Muscle layer of duodenum (tissue), 2 donors: ENCODE results near the gene FMO4.
"Not testable (repeated sequence)": the region's sequence is repeated elsewhere in the genome, so short reads cannot be mapped to it uniquely, and the experiment has no call there.

ENCODE experiments used
- H3K27ac ChIP-seq: one replicate; pipeline ENCODE4 v1.7.0; 2013; ENCODE audit warnings: mild to moderate bottlenecking, low read length
- H3K27me3 ChIP-seq: one replicate; pipeline ENCODE4 v1.7.0; 2013; ENCODE audit warnings: low read depth, mild to moderate bottlenecking, control low read depth, low read length
- H3K36me3 ChIP-seq, 2 donors: one replicate each; pipeline ENCODE4 v1.7.0; 2013; ENCODE audit warnings: low read length in 2 of 2, control low read depth in 1 of 2, mild to moderate bottlenecking in 1 of 2; ENCODE audit not compliant: insufficient read depth in 2 of 2, control insufficient read depth in 1 of 2
- H3K4me1 ChIP-seq, 2 donors: one replicate each; pipeline ENCODE4 v1.7.0; 2013; ENCODE audit warnings: low read length in 2 of 2, mild to moderate bottlenecking in 2 of 2, control low read depth in 1 of 2, moderate library complexity in 1 of 2; ENCODE audit not compliant: insufficient read depth in 2 of 2, control insufficient read depth in 1 of 2
- H3K4me3 ChIP-seq, 2 donors: one replicate each; pipeline ENCODE4 v1.7.0; 2013; ENCODE audit warnings: low read length in 2 of 2, low read depth in 1 of 2, mild to moderate bottlenecking in 1 of 2
- H3K9me3 ChIP-seq, 2 donors: one replicate each; pipeline ENCODE4 v1.7.0; 2013; ENCODE audit warnings: low read length in 2 of 2, control low read depth in 1 of 2, mild to moderate bottlenecking in 1 of 2; ENCODE audit not compliant: control insufficient read depth in 1 of 2
- donor health status: healthy.

FMO4 gene

DNA sequence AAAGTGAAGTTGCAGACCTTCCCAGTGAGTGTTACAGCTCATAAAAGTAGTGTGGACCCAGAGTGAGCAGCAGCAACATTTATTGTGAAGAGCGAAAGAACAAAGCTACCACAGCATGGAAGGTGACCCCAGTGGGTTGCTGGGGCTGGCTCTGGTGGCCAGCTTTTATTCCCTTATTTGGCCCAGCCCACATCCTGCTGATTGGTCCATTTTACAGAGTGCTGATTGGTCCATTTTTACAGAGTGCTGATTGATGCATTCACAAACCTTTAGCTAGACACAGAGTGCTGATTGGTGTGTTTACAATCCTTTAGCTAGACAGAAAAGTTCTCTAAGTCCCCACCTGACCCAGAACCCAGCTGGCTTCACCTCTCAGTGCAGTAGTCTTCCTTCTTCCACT, 76.8 kb downstream of the FMO4 start:
- not testable (repeated sequence) for H3K36me3 ChIP-seq, H3K4me3 ChIP-seq, H3K27ac ChIP-seq, H3K27me3 ChIP-seq, H3K4me1 ChIP-seq, H3K9me3 ChIP-seq
